ENCODE measurements around the gene OR5C1.
A peak's percentile ranks its signal among the peaks of the same experiment; 100 is the strongest.
"Not testable (repeated sequence)": the region's sequence is repeated elsewhere in the genome, so short reads cannot be mapped to it uniquely, and the experiment has no call there.

Gene OR5C1

GRCh38 chr9:122788831-122789230 is at the start of gene OR5C1:
Gene OR5C1, plus strand, starts transcription at chr9:122788933. Its CDS starts 0 bp downstream, at chr9:122788933.
- no peak for DNase-seq

DNA sequence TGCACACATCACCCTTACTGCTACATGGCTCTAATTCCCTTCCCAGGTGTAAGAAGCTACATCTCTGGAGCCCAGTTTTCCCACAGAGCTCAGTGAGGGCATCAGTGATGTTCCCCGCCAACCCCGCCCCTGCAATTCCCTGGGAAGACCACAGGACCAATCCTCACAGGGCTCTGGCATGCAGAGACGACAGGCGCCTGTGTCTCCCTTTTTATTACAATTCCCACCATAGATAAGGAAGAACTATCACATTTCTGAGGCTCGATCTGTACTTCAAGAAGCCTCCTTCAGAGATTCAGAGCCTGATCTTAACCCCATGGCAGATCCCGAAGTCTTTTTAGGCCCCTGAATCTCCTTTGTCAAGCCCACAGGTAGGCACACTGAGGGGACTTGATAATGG is 46.7 kb upstream of the OR5C1 start, which contains the start of gene OR1L6:
TSS of gene OR1L6 (plus strand) at position 301 of the 400 bp plus-strand sequence. CDS start 7,545 bp downstream, outside the sequence.
- no peak for DNase-seq

DNA sequence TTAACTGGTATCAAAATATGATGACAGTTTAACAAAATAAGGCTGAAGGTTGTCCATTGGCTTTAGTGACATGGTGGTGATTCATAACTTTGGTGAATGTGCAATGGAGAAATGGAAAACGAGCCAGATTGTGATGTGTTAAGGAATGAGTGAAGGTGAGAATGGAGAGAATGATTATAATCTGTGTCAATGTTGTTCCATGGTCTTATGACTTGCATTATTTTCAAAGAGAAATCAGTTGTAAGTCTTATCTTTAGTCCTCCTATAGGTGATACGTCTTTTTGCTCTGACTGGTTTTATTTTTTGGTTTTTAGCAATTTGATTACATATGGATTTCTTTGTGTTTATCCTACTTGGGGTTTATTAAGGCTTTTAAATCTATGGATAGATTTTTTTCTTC is 33.9 kb upstream of the OR5C1 start:
- no peak for DNase-seq

DNA sequence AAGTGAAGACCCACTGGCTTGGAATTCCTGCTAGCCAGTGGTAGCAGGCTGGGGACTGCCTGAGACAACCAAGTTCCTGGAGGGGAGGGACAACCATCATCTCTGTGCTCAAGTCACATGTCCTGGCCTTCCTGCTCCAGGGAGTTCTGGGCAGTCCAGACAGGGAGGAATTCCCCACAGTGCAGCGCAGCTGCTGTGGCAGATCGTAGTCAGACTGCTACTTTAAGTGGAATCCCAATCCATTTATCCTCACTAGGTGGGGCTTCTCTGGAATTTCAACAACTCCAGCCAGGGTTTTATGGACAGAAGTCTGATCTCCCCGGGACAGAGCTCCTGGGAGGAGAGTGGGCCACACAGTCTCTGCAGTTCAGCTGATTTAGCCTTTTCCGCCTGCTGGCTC is 20.9 kb upstream of the OR5C1 start:
- no peak for DNase-seq

DNA sequence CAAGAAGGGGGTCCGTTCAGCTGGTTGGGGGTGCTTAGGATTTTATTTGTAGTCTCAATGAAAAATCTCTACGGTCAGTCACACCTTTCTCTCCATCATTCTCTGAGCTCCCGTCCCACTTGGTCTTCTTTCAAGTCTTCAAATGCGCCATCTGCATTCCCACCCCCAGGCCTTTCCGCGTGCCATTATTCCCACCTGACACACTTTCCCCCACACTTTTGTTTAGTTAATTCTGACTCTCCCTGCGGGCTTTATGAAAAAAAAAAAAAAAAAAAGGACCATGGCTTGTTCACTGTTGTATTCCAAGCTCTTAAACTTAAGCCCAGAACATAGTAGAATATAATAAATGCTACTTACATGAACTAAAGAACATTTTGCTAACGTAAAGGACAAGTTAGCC is 11.7 kb upstream of the OR5C1 start:
- no peak for DNase-seq

DNA sequence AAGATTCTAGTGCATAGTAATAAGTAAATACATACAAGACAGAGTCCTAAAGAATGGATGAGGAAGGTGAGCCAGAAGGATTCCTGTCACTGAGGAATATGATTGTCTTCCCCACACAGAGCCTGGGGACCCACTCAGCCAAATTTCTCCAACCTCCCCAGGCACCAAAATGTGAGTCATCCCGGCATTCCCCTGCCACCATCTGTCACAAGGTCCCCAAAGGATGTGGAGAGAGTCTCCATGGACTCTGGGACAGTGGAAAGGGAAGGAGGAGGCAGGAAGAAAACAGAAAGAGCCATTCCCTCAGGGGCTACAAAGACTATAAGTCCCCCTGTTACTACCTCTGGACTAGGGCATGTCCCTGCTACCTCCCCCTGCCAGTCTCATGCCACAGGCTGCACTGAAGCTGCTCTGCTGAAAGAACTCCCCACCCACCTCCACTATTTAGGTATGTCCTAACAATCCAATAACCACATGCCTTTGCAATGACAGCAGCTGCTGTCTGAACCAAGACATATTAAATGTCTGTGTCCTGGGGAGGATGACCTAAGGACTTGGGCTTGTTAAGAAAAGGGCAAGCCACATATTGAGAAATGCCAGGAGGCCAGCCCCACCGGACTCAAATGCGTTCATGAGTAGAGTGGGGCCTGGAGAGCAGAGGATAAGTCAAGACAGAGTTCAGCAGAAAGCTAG is 10.7 kb upstream of the OR5C1 start:
- no peak for DNase-seq

DNA sequence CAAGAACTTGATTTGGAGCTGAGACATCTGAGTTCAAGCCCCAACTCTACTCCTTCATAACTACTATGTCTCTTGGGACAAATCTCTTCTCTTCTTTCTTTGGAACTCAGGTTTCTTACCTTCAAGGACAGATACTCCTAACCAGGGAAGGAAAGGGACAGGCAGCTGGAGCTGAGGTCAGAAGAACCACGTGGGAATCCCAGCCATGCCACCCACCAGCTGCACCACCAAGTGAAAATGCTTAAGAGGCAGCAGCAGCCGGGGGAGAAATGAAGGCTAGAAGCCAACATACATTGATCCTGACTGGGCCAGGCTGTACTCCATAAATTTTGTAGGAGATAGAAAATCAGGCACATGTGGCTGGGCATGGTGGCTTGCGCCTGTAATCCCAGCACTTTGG is 9.6 kb upstream of the OR5C1 start:
- DNase-seq = no peak

DNA sequence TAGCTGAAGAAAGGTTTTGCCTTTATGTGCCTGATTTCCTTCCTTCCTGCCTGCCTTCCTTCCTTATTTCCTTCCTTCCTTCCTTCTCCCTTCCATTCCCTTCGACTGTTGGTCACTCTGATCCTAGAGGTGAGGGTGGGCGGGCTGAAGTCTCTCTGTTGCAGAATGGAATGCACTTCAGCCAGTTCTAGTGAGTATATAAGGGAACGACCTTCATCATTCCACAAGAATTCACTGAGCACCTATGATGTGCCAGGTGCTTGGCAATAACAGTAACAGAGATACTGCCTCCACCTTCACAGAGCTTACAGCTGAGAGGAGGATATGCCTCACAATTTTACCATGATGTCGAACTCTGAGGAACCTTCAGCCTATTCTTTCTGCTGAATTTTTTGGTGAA is 8.7 kb upstream of the OR5C1 start:
- DNase-seq = no peak

GRCh38 chr9:122781671-122782070 is 7.1 kb upstream of the OR5C1 start:
- no peak for DNase-seq

DNA sequence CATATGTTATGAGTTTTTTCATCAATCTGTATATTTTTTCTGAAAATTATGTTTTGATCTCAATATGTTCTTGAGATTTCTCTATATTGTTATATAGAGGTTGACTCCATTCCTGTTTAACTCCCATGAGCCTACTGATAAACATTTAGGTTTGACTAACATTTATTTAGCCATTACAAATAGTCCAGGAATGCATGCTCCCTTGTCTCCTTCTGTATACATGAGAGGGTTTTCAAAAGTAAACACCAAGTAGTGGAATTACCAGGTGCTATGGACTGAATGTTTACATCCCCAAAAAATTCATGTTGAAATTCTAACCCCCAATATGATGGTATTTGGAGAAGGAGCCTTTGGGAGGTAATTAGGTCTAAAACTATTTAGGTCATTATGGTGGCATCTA is 3.5 kb upstream of the OR5C1 start:
- no peak for DNase-seq

- DNase-seq = no peak
These were observed 2.4 kb upstream of the OR5C1 start for GRCh38 chr9:122786338-122786737.

DNA sequence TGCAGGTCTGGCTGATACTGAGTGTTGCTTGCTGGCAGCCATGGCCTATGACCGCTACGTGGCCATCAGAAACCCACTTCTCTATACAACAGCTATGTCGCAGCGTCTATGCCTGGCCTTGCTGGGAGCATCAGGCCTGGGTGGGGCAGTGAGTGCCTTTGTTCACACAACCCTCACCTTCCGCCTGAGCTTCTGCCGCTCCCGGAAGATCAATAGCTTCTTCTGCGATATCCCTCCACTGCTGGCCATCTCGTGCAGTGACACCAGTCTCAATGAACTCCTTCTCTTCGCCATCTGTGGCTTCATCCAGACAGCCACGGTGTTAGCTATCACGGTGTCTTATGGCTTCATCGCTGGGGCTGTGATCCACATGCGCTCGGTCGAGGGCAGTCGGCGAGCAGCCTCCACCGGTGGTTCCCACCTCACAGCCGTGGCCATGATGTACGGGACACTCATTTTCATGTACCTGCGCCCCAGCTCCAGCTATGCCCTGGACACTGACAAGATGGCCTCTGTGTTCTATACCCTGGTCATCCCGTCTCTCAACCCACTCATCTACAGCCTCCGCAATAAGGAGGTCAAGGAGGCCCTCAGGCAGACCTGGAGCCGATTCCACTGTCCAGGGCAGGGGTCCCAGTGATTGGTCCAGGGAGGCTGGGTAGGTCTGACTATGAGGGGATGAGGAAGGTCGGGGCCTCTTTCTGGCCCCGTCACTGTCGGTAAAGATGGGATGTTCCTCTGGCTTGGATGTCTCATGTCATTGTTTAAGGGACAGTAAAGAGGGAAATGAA is 718 bp downstream of the OR5C1 start:
- no peak for DNase-seq

DNA sequence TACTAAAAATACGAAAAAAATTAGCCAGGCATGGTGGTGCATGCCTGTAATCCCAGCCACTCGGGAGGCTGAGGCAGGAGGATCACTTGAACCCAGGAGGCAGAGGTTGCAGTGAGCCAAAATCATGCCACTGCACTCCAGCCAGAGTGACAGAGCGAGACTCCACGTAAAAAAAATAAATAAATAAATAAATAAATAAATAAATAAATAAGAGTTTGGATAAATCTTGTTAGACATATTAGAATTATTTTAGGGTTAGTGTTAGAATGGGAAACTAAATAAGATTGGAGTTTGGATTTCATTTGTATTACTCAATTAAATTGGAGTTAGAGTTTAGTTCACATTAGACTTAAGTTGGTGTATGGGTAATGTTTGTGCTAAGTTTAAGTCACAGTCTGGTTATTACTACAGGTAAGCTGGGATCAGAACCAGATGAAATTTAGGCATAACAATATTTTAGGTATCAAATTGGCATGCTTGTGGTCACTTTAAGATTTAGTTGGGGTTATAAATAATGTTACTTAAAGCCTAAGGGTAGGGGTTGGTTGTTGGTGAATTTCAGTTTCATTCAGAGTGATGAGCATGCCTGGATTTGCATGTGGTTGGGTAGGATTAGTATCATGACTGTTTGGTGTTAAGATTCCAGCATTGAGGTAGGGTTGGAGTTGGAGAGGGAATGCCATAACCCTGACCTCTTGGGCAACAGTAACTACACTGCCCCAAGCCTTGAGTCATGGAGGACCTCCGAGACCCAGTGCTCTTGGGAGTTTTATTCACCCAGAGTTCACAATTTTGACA is 3.3 kb downstream of the OR5C1 start:
- DNase-seq = no peak

DNA sequence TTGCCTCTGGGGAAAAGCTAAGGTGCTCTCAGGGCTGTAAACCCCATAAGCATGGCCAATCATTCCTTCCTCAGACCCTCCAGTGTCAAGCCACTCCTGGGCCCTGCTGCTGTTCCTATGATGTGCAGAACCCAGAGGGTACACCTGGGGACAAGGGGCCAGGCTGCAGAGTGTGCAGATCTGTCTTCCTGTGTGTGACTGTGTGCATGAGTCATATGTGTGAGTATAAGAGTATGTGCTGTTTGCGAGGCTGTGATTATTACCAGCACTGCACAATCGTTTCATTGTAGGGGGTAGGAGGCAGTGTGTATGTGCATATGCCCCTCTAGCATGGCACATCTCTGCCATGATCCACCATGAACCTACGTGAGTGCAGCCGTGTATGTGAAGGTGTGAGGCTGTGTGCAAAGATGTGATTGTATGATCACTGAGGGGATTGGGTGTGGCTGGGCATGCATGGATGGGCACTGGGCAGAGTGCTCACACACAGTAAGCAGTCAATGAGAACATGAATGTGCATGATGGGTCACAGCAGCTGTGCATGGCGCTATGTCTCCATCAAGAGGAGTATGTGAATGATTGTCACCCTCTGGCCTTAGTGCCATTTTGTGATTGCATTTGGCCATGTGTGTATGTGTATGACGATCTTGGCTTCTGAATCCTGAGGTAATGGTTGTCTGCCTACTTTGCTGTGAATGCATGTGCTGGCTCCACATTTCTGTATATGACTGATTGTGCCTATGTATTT is 8.8 kb downstream of the OR5C1 start:
- no peak for DNase-seq

DNA sequence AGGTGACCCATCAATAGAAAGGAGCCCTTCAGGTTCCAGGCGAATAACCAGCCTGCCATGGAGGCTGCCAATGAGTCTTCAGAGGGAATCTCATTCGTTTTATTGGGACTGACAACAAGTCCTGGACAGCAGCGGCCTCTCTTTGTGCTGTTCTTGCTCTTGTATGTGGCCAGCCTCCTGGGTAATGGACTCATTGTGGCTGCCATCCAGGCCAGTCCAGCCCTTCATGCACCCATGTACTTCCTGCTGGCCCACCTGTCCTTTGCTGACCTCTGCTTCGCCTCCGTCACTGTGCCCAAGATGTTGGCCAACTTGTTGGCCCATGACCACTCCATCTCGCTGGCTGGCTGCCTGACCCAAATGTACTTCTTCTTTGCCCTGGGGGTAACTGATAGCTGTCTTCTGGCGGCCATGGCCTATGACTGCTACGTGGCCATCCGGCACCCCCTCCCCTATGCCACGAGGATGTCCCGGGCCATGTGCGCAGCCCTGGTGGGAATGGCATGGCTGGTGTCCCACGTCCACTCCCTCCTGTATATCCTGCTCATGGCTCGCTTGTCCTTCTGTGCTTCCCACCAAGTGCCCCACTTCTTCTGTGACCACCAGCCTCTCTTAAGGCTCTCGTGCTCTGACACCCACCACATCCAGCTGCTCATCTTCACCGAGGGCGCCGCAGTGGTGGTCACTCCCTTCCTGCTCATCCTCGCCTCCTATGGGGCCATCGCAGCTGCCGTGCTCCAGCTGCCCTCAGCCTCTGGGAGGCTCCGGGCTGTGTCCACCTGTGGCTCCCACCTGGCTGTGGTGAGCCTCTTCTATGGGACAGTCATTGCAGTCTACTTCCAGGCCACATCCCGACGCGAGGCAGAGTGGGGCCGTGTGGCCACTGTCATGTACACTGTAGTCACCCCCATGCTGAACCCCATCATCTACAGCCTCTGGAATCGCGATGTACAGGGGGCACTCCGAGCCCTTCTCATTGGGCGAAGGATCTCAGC is 11.6 kb downstream of the OR5C1 start, which contains the start of gene OR1K1:
TSS of gene OR1K1 (plus strand) at position 58 of the 995 bp plus-strand sequence. CDS start at position 58, 0 bp downstream.
- DNase-seq = no peak

GRCh38 chr9:122806661-122807060 is 17.9 kb downstream of the OR5C1 start:
- no peak for DNase-seq

GRCh38 chr9:122807271-122807900 is 18.7 kb downstream of the OR5C1 start:
- no peak for DNase-seq

DNA sequence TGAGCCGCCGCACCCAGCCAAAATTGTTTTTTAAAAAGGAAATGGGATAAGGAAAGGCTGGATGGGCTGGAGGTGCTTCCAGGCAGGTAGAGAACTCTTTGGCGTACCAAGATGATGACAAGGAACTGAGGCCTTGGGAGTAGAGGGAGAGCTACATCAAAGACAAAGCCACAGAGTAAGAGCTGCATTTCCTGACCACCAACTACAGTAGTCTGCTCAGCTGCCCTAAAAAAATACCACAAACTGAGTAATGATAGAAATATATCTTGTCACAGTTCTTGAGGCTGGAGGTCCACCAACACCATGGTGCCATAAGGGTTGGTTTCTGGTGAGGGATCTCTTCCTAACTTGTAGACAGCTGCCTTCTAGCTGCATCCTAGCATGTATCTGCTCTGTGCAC is 19.4 kb downstream of the OR5C1 start:
- DNase-seq = no peak

GRCh38 chr9:122809261-122809660 is 20.5 kb downstream of the OR5C1 start:
- DNase-seq = not testable (repeated sequence)

DNA sequence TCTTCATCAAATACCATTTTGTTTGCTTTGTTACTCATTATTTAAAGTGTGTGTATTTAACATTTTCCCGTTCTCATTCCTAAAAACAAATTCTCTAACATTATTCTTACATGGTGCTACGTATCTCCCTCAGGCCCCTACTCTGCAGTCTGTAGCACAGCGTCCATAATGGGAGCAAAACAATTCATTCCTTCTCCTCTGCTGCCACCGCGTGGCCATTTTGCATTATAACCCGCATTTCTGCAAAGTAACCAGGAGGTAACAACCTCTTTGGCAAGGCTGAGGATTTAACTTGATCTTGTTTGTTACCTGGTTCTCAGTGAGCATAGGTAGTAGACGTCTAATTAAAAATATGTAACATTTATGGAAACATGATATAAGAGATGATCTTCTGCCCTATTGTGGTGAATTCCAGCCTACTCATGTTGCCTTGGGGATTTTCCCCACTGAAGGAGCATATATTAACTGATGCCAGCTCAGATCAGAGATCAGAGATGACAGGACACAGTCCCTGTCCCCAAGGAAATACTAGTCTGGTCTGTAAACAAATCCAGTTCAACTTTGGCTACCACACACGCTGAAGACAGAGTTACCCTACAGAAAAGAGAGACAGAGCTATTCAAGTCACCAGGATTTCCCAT is 21.7 kb downstream of the OR5C1 start:
- peak; percentile 83 for DNase-seq

Measured in CD4-positive, alpha-beta T cell treated with Interleukin-6 for 4 hours (primary cell).